HG03097 (cell line): ENCODE measurements around the gene TMEM135.
A peak's percentile ranks its signal among the peaks of the same experiment; 100 is the strongest.
"Not testable (repeated sequence)": the region's sequence is repeated elsewhere in the genome, so short reads cannot be mapped to it uniquely, and the experiment has no call there.

ENCODE experiments used
- ATAC-seq: cut with Tn5 transposase; IDR thresholded peaks from one replicate; pipeline ENCODE4 v1.9.1; 2021; ENCODE audit not compliant: unreplicated experiment, low FRiP score

TMEM135 gene

DNA sequence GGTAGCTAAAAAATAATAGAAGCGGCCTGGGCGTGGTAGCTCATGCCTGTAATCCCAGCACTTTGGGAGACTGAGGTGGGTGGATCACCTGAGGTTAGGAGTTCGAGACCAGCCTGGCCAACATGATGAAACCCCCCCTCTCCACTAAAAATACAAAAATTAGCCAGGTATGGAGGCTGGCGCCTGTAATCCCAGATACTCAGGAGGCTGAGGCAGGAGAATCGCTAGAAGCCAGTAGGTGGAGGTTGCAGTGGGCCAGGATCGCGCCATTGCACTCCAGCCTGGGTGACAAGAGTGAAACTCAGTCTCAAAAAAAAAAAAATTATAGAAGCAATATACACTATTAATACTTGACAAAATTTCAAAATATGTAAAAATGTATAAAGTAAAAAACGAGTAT, 150.7 kb downstream of the TMEM135 start:
- not testable (repeated sequence) for ATAC-seq

DNA sequence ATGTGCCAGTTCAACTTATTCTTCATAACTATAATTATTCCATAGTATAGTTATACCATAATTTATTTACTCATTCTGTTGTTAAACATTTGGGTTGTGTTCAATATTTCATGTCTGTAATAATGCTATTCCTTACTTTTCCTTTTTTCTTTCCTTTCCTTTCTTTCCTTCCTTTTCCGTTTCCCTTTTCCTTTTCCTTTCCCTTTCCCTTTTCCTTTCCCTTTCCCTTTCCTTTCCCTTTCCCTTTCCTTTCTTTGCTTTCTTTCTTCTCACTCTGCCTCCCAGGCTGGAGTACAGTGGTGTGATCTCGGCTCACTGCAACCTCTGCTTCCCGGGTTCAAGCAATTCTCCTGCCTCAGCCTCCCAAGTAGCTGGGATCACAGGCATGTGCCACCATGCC, 151.2 kb downstream of the TMEM135 start:
- ATAC-seq = not testable (repeated sequence)

DNA sequence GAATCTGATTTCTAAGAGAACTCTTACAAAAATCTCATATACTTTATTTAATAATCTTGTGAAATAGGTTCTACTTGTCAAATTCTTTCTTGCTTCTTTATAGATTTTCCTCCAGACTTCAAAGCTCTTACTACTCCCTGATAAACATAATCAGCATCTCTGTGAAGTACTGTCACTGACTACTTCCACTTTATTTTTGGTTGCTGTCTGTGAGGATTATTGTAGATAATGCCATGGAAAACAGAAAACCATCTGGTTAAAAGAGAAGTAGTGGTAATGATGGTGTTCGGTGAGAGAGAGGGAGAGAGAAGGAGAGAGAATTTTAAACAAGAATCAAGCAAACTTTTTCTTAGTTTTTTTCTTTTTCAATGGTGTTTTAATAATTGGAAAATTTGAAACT, 152.3 kb downstream of the TMEM135 start:
- ATAC-seq = no peak

DNA sequence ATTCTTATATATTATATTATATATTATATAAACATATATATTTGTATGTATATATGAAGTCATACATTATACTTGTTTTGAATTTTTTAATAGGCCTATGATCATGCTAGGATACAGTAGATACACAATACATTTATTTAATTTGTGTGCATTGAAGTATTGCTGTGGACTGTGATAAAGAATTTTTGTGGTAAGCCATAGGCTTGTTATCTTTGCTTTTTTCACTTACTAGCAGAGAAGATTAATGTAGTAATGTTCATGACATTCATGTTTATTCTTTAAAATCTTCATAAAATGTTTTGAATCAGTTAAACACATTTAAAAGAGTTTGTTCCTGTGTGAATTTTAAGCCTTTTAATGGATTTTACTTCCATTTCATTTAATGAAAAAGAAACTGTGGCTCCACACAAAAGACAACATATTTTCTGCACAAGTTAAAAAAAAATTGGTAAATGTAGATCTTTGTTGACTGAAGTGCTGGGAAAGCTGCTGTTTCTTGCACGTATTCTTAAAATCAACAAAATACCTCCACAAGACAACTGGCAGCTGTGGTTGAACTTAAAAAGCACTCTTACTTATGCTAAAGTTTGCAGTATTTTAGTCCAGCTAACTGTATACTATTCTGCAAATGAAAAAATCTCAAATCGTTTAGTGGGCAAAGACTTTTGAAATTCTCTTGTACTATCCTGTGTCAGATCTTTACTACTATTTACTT, 156.2 kb downstream of the TMEM135 start:
- ATAC-seq = no peak

DNA sequence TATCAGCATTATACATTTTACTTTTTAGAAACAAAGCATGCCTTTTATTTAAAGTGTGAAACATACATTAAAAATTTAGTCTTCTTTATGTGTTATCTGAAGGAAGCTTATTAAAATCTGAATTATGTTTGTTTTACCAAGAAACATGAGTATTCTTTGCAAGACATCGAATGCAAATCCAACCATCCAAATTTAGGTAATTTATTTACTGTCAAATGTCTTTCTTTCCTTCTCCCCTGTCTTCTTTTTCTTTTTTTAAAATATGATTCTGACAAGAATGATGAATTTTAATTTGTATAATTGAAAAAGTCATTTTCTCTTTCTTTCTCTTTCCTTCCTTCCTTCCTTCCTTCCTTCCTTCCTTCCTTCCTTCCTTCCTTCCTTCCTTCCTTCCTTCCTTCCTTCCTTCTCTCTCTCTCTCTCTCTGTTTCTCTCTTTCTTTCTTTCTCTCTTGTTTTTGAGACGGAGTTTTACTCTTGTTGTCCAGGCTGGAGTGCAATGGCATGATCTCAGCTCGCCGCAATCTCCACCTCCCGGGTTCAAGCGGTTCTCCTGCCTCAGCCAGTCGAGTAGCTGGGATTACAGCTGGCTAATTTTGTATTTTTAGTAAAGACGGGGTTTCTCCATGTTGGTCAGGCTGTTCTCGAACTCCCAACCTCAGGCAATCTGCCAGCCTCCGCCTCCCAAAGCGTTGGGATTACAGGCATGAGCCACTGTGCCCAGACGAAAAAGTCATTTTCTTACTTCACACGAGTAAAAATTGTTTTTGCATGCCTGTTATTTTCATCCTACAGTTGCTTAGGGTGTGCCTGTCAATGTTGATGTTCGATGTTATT, 157.5 kb downstream of the TMEM135 start:
- no peak for ATAC-seq

DNA sequence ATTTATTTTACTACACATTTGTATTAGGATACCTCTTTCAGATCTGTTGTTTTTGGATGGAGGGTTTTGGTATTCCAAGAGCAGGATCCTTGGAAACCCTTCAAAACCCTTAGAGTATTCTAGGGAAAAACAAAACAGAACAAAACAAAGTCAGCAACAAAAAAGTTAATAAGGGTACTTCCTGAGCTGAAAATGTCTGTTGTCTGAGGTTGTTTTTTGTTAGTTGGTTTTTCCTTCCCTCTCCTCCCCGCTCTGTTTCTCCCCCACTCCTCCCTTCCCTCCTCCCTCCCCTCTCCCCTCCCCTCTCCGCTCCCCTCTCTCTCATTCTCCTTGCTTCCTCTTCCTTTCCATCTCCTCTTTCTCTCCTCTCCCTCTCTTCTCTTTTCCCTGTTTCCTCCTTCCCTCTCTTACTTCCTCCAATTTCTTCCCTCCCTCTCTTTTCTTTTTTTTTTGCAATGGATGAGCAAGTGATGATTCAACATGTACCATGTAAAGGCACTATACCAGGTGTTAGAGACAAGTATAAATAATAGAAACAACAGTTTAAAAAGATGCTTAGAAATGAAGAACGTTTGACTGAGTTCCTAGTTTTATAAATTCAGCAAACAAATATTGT, 160.6 kb downstream of the TMEM135 start:
- no peak for ATAC-seq

DNA sequence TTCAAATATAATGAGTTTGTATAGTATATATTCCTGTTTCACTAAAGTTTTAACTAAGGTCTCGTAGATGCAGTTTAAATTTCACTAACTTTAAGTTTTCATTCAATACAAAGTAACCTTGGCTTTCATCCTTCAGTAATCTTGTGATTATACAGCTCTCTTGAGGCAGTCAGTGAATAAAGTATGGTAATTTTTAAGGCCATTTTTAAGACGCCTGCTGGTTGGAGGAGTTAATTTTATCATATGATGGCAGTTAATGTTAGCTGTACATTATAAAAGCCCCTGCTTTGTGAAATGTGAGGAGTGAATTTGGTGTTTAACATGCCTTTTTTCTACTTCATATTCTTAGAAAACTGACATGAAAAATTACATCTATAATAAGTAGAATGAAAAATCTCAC, 163.6 kb downstream of the TMEM135 start:
- no peak for ATAC-seq

DNA sequence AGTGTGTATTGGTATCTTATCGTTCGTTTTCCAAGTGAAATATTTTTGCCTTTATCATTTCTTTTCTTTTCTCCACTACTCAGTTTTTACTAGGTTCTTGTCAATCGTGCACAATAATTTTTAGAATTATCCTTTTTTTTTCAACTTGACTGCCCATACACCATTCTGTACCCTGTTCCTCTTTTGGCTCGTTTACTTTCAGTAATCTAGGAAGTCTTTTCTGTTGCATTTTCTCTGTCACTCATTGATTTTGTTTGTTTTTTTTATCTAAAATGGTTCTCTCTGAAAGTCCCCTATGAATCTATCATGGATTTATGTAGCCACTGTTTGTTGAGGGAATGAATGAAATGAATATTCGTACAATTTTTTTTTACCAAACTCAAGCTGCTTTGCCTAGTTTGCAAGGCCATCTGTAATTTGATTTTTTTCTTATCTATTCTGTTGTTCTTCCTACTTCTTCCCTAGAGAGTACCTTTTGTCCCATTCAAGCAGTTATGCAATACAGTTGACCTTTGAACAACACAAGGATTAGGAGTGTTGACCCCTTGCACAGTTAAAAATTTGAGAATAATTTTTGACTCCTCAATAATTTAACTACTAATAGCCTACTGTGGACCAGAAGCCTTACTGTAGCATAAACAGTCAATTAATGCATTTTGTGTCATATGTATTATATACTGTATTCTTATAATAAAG, 166.3 kb downstream of the TMEM135 start:
- ATAC-seq = no peak

DNA sequence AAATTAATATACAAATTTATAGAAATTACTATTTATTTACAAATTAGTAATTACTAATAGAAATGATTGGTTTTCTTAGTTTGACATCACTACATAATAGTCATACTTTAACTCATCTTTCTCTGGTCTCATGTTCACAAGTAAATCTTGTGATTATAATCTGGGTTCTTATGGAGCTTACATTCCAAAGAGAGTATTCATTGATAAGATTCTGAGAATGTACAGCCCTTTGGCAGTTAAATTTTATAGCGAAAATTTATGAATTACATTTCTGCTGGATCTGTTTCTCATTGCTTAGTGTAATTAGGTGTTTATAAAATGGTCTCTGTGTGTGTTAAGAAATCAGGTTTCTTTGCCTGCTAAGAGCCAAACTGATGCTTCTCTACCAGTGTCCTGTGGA, 175.2 kb downstream of the TMEM135 start:
- no peak for ATAC-seq

DNA sequence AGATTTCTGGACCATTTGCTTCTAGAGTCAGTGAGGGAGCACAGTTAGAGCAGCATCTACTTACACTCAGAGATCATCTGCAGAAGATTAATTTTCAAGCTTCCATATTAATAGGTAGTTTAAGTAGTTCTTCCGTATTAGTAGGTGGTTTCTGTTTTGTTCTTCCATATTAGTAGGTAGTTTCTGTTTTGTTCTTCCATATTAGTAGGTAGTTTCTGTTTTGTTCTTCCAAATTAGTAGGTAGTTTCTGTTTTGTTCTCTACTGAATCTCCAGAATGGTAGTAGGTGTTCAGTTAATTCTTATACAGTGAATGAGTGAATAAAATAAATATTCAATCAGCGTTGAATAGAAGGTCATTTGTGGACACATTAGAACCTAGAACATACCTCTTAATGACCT, 175.7 kb downstream of the TMEM135 start:
- peak; percentile 66 for ATAC-seq

DNA sequence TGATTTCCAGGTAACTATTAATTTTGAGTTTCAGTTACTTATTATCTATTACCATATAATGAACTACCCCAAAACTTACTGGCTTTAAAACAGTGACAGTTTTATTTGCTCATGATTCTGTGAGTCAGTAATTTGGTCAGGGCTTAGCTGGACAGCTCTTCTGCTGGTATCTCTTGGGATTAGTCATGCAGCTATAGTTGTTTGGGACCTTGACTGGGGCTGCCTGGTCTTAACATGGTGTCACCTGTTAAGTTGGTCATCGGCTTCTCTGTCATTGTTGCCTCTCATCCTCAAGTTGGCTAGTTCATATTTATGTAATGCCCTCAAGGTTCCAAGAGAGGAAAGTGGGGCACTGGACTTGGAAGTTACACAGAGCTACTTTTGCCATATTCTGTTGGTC, 177.5 kb downstream of the TMEM135 start:
- no peak for ATAC-seq

DNA sequence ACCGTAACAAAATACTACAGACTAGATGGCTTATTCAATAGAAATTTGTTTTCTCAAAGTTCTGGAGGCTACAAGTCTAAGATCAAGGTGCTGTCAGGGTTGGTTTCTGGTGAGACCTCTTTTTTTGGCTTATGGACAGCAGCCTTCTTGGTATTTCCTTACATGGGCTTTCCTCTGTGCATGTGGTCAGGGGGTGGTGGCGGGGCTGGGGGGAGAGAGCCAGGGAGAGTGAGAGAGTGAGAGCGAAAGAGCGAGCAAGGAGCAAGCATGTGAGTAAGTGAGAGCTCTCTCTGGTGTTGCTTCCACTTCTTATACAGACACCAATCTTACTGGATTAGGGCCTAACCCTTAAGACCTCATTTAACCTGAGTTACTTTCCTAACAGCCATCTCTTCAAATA, 181.5 kb downstream of the TMEM135 start:
- no peak for ATAC-seq

DNA sequence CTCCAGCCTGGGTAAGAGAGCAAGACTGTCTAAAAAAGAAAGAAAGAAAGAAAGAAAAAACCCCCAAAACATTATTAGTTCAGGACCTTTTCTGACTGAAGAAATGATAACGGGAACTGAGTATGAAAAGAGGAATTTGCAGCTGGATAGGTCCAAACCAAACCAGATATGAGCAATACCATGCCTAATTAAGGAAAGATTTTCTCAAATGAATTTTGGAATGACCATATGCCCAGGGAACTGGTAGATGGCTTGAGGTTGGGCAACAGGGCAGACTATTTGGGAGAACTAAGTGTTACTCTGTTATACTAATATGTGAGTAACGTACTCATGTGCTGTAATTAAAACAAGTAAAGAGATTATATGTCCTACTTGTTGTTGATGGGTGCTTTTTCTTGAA, 186.1 kb downstream of the TMEM135 start:
- no peak for ATAC-seq

DNA sequence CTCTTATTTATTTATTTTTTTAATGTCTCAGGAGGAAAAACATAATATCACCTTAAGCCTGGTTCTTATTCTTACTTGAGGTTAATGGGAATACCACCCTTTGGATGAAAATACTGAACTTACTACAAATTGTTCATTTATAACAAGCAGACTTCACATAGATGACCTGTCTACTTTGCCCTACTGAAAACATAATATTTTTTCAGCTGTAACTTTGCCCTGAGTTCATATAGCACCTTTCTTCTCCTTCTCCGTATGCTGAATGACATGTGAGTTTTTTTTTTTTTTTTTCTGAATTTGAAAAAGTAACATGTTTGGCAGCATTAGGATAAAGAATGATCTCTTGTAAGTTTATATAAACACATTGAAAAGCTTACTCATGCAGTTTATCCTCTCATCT, 186.8 kb downstream of the TMEM135 start:
- no peak for ATAC-seq

DNA sequence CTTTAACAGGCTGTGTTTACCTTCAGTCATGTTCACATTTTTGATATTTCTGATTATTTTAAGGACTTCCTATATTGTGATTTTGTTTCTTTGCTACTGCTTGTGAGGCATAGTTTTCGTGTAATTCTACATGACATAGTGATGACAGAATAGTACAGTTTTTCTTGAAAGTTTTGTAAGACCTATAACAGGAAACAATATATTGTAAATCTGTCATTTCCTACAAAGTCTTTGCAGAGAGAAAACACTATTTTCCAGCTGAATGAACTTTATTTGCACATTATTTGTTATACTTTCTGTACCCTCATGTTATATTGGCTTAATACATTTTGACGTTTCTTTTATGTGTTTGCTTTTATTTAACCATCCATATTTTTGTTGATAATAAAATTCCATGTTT, 191.1 kb downstream of the TMEM135 start:
- no peak for ATAC-seq

DNA sequence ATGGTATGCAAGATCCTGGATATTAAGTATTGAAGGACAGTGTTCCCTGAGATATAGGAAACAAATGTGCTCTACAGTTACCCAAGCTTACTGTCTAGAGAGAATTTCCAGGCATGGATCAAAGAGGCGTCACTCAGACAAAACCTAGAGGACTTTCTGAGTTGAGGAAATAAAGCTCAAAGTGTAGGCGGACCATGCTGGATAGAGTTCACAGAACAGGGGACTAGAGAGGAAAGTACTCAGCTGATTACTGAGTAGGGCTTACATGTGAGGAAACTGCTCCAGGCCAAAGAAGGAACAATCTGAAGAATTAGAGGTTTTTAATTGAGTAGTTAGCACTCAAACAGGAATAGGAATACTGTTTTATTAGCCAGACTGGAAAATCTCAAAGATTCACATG, 193.3 kb downstream of the TMEM135 start:
- ATAC-seq = no peak

DNA sequence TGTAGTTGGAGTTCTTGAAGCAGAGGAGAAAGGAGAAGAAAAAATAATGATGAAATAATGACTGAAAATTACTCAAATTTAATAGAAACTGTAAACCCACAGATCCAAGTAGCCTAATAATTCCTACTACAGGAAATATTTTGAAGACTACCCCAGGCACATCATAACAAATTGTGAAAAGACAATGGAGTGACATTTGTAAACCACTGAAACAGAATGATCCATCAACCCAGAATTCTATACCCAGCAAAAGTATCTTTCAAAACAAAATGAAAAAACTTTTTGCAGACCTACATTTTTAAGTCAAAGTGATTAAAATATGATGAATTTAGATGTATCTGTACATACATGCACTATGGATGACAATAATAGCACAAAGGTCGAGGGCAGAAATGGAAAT, 194.6 kb downstream of the TMEM135 start:
- ATAC-seq = no peak

DNA sequence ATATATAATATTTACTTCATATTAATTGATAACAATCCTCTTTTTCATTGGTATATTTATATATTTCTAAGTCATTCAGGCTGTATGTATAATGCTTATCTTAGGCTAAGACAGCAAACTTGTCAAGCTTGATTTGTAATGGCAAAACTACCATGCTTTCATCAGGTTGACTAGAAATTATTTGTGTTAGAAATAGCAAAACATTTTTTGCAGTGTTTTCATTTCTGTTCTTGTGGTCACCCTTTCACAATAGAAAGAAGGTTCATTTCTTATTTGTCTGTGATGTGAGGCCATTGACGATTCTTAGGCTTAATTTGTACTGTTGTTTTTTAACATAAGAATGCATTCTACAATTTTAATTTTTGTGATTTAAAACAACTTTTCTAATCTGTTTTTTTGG, 197.6 kb downstream of the TMEM135 start:
- ATAC-seq = no peak

DNA sequence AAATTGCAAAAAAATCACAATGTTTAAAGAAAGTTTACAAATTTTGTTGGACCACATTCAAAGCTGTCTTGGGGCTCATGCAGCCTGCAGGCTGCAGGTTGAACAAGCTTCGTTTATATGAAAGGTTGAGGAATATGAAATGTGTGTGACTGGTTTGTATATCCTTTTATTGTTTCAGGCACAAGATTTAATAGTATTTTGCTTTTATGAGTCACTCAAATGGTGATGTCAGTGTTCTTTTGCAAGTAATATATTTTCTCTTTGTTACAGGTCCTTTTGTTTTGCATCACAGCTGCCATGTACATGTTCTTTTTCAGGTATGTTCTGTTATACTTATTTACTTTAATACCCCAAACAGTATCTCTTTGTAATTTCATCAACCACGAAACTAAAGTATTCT, 198.6 kb downstream of the TMEM135 start:
- no peak for ATAC-seq

DNA sequence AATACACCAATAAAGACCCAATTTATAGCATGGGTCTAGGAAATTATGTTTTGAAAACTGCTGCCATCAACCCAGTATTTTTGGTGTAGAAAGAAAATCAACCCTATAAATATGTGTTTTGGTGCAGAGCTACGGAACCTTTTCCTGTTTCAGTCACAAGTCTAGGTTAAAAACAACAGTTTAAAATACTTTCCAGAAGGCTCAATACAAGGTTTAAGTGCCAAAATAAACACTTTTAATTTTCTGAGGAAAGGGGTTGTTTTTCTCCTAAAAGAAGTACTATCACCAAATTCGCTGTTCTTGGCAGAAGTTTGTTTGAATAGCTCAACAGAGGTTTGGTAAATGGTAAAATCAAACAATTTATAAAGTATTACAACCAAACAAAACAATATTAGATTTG, 201.3 kb downstream of the TMEM135 start:
- no peak for ATAC-seq

DNA sequence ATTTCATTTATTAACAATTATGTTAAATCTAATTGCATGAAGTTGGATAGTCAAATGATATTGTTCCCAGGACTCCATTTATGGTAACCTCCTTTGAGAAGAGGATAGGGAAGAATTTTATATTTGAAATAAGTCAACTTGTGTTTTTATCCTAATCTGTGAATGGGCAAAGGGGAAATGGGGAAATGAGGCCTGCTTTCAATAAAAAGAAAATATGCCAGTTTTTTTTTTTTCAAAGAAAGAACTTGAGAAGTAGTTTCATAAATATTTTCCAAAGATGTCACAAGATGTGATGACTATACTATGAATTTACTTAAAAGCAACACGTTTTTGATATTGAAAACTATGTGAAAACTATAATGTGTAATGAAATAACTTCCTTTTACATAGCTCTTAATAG, 201.8 kb downstream of the TMEM135 start:
- ATAC-seq = no peak
